ENCODE measurements around the gene MYOM3.
"Not testable (repeated sequence)": the region's sequence is repeated elsewhere in the genome, so short reads cannot be mapped to it uniquely, and the experiment has no call there.

MYOM3 gene

GRCh38 chr1:24069817-24070216 lies 42.1 kb downstream of the MYOM3 start:
- DNase-seq, result no peak

GRCh38 chr1:24067978-24068377 lies 44.0 kb downstream of the MYOM3 start:
- DNase-seq, result no peak

GRCh38 chr1:24065304-24065703 lies 46.6 kb downstream of the MYOM3 start:
- no peak for DNase-seq

- DNase-seq, result no peak
These were observed 49.7 kb downstream of the MYOM3 start for GRCh38 chr1:24062221-24062620.

- no peak for DNase-seq
These were observed 51.5 kb downstream of the MYOM3 start for GRCh38 chr1:24060482-24060881.

DNA sequence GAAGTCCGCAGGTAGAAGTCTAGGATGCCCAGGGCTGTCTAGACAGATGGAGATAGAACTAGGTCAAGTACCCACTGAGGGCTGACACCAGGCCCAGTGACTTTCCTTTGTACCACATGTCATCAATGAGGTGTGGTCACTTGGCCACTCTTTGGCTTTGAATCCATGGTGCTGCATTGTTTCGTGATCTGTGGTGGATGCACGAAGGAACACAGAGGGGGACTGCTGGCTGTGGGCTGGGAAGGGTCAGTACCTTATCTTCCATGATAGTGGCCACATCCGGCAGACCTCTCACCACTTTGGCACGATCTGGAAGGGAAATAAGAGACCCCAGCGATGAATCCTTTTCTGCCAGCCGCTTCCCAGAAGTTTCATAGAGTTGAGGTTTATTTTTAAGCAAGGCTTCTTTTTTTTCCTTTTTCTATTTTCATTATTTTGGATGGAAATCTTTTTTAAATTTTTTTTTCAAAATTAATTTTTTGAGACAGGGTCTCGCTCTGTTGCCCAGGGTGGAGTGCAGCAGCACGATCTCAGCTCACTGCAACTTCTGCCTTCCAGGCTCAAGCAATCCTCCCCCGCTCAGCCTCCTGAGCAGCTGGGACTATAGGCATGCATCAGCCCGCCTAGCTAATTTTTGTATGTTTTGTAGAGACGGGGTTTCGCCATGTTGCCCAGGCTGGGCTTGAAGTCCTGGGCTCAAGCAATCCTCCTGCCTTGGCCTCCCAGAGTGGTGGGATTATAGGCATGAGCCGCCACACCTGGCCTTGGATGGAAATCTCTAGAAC lies 53.1 kb downstream of the MYOM3 start:
- DNase-seq, result no peak

DNA sequence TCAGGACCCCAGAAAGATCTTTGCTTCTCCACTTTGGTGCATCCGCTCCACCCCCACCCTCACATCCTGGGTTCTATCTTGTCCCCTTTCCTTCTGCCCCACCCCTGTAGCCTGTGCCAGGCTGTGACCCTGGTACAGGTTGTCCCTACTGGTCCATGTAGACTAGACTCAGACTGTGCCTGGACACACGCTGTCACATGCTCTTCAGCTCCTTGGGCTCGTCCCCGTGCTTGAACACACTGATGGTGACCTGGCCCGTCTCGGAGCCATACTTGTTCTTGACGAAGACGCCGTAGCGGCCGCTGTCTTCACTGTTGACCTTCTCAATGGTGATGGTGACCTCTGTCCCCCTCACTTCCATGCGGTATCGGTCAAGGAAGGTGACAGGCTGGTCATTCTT lies 54.8 kb downstream of the MYOM3 start:
- DNase-seq, result no peak

DNA sequence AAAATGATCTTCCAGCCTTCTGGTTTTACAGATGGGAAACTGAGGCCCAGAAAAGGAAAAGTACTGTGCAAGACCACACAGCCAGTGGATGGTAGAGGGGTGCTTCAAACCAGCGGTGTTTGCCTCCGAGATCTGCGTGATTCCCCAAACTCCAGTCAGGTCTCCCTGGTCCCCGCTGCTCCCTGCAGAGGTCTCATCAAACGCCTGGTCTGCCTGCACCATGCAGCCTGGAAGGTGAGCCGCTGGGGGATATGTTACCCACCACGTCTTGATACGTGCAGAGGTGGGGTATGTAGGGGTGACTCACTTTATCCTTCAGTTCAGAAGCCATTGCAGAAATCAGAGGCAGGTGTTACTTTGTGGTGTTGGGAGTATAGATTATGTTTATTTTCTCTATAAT lies 56.3 kb downstream of the MYOM3 start:
- no peak for DNase-seq

- DNase-seq, result peak; percentile 10
These were observed 59.7 kb downstream of the MYOM3 start for GRCh38 chr1:24052220-24052619.

- DNase-seq, result no peak
These were observed 60.6 kb downstream of the MYOM3 start for GRCh38 chr1:24051206-24051945.

DNA sequence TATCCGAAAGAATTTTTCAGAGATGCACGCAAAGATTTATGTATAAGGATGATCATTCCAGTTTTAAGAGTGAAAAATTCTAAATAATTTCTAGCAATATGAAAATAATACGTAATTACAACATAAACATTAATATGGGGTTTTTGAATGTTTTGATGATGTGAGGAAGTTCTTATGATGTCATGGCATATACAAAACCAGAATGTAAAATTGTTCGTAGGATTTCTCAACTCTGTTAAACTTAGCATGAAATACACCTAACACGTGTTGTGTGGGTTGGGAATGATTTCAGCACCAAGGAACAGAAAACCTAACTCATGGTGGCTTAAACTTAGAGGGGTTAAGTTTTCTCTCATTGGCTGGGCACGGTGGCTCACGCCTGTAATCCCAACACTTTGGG lies 62.2 kb downstream of the MYOM3 start:
- DNase-seq, result no peak

DNA sequence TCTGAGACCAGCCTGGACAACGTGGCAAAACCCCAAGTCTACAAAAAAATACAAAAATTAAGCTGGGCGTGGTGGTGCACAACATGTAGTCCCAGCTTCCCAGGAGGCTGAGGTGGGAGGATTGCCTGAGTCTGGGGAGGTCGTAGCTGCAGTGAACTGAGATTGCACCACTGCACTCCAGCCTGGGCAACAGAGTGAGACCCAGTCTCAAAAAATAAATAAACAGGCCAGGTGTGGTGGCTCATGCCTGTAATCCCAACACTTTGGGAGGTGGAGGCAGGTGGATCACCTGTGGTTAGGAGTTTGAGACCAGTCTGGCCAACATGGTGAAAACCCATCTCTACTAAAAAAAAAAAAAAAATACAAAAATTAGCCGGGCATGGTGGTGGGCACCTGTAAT lies 63.0 kb downstream of the MYOM3 start:
- DNase-seq, result not testable (repeated sequence)

DNA sequence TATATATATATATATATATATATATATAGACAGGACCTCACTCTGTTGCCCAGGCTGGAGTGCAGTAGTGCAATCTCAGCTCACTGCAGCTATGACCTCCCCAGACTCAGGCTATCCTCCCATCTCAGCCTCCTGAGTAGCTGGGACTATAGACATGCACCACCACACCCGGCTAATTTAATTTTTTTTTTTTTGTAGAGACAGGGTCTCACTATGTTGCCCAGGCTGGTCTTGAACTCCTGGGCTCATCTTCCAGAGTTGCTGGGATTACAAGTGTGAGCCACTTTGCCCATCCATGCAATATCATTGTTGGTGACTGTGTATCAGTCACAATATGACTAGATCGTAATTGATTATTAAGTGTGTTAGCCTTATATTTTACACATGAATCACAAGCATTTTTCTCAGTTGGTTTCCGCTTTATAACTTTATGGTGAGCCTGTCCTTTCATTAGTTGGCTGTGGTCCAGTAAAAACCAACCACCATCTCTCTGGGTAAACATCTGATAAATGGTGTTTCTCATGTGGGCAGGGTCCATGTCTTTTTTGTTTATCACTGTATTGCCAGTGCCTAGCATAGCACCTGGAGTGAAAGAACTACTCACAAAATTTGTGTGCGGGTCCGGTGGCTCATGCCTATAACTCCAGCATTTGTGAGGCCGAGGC lies 63.6 kb downstream of the MYOM3 start:
- DNase-seq, result peak; percentile 71

- no peak for DNase-seq
These were observed 64.8 kb downstream of the MYOM3 start for GRCh38 chr1:24047110-24047477.

DNA sequence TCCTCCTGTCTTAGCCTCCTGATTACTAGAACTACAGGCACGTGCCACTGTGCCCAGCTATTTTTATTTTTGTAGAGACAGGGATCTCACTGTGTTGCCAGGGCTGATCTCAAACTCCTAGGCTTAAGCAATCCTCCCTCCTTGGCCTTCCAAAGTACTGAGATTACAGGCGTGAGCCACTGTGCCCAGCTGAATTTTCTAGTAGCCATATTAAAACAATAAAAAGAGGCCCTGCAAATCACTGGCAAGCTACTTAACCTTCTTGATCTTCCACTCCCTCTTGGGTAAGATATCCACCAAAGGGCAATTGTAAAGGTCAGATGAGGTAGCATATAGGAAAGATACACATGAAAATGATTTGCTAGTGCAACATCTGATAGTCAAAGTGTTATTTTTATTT lies 66.2 kb downstream of the MYOM3 start:
- no peak for DNase-seq

GRCh38 chr1:24044672-24045071 lies 67.3 kb downstream of the MYOM3 start:
- not testable (repeated sequence) for DNase-seq

DNA sequence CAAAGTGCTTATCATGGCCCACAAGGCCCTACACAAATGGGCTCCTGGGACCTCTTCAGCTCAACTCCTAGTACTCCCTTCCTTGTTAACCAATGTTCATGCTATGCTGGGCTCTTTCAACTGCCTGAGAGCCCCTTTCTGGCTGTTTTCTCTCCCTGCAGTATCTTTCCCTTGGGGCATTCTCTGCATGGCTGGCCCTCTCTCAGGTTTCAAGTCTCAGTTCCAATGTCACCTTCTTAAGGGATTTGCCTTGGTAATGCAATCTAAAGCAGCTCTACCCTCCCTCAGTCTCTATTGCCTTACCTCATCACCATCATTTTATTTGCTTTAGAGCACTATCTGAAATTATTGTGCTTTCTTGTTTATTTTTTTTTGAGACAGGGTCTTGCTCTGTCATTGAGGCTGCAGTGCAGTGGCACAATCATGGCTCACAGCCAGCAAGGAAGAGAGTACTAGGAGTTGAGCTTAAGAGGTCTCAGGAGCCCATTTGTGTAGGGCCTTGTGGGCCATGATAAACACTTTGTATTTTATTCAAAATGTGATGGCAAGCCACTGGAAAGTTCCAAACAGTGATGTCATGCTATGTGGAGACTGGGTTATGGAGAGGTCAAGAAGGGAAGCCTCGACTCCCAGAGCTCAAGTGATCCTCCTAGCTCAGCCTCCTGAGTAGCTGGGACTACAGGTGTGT lies 68.4 kb downstream of the MYOM3 start:
- no peak for DNase-seq

GRCh38 chr1:24042315-24042714 lies 69.6 kb downstream of the MYOM3 start:
- no peak for DNase-seq

- DNase-seq, result no peak
These were observed 75.8 kb downstream of the MYOM3 start for GRCh38 chr1:24036088-24036487.

DNA sequence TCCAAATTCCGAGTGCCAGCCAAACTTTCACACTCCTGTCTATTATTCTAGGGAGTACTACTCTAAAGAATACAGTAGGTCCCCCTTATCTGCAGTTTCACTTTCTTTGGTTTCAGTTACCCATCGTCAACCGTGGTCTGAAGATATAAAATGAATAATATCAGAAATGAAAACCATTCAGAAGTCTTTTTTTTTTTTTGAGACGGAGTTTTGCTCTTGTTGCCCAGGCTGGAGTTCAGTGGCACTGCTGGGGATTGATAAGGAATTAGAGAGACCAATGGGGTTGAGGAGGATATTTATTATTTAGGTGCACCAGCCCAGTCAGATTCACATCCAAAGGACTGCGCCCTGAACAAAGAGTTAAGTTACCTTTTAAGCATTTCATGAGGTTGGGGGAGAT lies 79.0 kb downstream of the MYOM3 start:
- DNase-seq, result no peak

DNA sequence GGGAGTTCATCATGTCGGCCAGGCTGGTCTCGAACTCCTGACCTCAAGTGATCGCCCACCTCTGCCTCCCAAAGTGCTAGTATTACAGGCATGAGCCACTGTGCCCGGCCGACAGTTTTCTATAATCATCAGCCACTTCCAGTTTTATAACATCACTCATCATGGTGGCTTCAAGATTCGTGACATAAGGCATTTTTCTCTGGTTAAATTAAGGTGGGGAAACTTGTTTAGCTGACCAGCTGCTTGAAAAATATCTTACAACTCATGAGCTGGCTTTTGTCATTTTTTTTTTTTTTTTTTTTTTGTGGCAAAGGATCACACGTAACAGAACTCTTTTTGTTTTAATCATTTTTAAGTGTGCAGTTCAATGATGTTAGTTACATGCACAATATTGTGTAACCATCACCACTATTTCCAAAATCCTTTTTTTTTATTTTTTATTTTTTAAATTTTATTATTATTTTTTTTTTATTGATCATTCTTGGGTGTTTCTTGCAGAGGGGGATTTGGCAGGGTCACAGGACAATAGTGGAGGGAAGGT lies 80.9 kb downstream of the MYOM3 start:
- not testable (repeated sequence) for DNase-seq

DNA sequence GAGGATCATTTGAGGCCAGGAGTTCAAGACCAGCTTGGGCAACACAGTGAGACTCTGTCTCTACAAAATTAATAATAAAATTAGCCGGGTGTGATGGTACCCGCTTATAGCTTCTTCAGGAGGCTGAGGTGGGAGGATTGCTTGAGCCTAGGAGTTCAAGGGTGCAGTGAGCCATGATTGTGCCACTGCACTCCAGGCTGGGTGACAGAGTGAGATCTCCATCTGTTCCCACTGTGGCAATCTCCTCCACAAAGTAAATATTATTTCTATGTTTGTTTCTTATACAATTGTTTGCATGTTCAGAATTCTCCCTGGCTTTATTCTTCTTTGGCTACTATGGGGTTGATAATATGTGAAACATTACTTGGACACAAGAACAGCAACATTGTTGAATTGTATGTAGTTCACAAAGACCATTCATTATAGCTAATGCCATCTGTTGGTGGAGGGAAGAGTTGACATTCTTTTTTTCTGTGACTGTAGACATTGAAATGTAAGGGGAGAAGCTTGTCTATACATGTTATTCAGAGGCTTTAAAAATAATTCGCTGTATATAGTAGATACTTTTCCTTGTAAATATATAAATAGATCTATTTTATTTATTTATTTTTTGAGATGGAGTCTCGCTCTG lies 84.0 kb downstream of the MYOM3 start:
- DNase-seq, result peak; percentile 49
